CD14-positive monocyte (primary cell): ENCODE results near the gene ELMO1. TPM values are rescaled to one million over a fixed set of nuclear protein-coding genes. Genes with fewer than 3 reads are reported as not detected.

Source experiments
- DNase-seq, 3 donors: peaks; one replicate each; pipeline ENCODE4 v3.0.0-alpha.2; 2011 to 2022
- H2AFZ ChIP-seq: 2 replicates; pipeline ENCODE4 v1.6.0; 2012; ENCODE audit warnings: mild to moderate bottlenecking, low read depth, low read length, inconsistent platforms; ENCODE audit not compliant: insufficient read depth, poor library complexity, severe bottlenecking
- H3K27ac ChIP-seq, 2 donors: 1 replicate in 1 of 2; 2 replicates in 1 of 2; pipeline ENCODE4 v1.5.1; 2012 to 2013; ENCODE audit warnings: low read length in 2 of 2, control low read depth in 1 of 2, inconsistent platforms in 1 of 2, low read depth in 1 of 2, mild to moderate bottlenecking in 1 of 2
- H3K27me3 ChIP-seq, 2 donors: one replicate each; pipeline versions ENCODE4 v1.6.0 to v1.6.1; 2011 to 2013; ENCODE audit warnings: low read length in 2 of 2; ENCODE audit not compliant: control insufficient read depth in 2 of 2, insufficient read depth in 2 of 2
- H3K36me3 ChIP-seq, 2 donors: replicated peaks in 1 of 2; 1 replicate in 1 of 2; 2 replicates in 1 of 2; pipeline versions ENCODE4 v1.5.1 to v1.6.1; 2012 to 2013; ENCODE audit warnings: low read length in 2 of 2, control low read depth in 1 of 2, inconsistent platforms in 1 of 2, mild to moderate bottlenecking in 1 of 2; ENCODE audit not compliant: insufficient read depth in 2 of 2, control insufficient read depth in 1 of 2
- H3K4me1 ChIP-seq, 2 donors: 1 replicate in 1 of 2; 2 replicates in 1 of 2; pipeline versions ENCODE4 v1.5.1 to v1.6.1; 2012 to 2013; ENCODE audit warnings: low read length in 2 of 2, control low read depth in 1 of 2, inconsistent platforms in 1 of 2, mild to moderate bottlenecking in 1 of 2, moderate library complexity in 1 of 2; ENCODE audit not compliant: insufficient read depth in 2 of 2, control insufficient read depth in 1 of 2
- H3K4me2 ChIP-seq: replicated peaks from 2 replicates; pipeline ENCODE3; 2012; ENCODE audit warnings: low read length, moderate library complexity, mild to moderate bottlenecking; ENCODE audit not compliant: poor library complexity, severe bottlenecking; ENCODE audit errors: extremely low read depth
- H3K4me3 ChIP-seq, 3 experiments: fragments of 200-600 bp in 1 of 3; sonication (generic) in 1 of 3; replicated peaks in 1 of 3; 1 replicate in 2 of 3; 2 replicates in 1 of 3; pipeline ENCODE4 v1.5.1; 2011 to 2013; ENCODE audit warnings: low read length in 3 of 3, mild to moderate bottlenecking in 3 of 3, control low read depth in 2 of 3, low read depth in 2 of 3, inconsistent platforms in 1 of 3, moderate library complexity in 1 of 3
- H3K79me2 ChIP-seq: 2 replicates; pipeline ENCODE4 v1.6.0; 2012; ENCODE audit warnings: mild to moderate bottlenecking, control low read depth, inconsistent platforms, low read length, moderate library complexity; ENCODE audit not compliant: insufficient read depth
- H3K9ac ChIP-seq: 2 replicates; pipeline ENCODE4 v1.6.0; 2017; ENCODE audit warnings: low read length, mild to moderate bottlenecking; ENCODE audit not compliant: insufficient read depth, poor library complexity, severe bottlenecking
- H3K9me3 ChIP-seq, 2 donors: replicated peaks in 1 of 2; 1 replicate in 1 of 2; 2 replicates in 1 of 2; pipeline versions ENCODE4 v1.5.1 to v1.6.1; 2012 to 2013; ENCODE audit warnings: low read length in 2 of 2, control low read depth in 1 of 2; ENCODE audit not compliant: control insufficient read depth in 1 of 2, insufficient read depth in 1 of 2
- H4K20me1 ChIP-seq: 2 replicates; pipeline ENCODE4 v1.6.0; 2012; ENCODE audit warnings: mild to moderate bottlenecking, low read length, control low read depth, moderate library complexity; ENCODE audit not compliant: insufficient read depth
- H3K27ac Mint-ChIP-seq, 7 donors: one replicate each; pipeline ENCODE4 v1.8.0; 2020; ENCODE audit warnings: mild to moderate bottlenecking in 7 of 7, mixed read lengths in 7 of 7, moderate library complexity in 6 of 7, inconsistent platforms in 2 of 7
- H3K27me3 Mint-ChIP-seq, 3 donors: one replicate each; pipeline ENCODE4 v1.8.0; 2021 to 2022; ENCODE audit warnings: low read depth in 3 of 3, mild to moderate bottlenecking in 3 of 3, mixed read lengths in 3 of 3, moderate library complexity in 3 of 3, inconsistent platforms in 1 of 3
- H3K36me3 Mint-ChIP-seq, 2 donors: one replicate each; pipeline ENCODE4 v1.8.0; 2020; ENCODE audit warnings: mixed read lengths in 2 of 2, inconsistent platforms in 1 of 2, mild to moderate bottlenecking in 1 of 2
- H3K4me1 Mint-ChIP-seq: one replicate; pipeline ENCODE4 v1.8.0; 2020; ENCODE audit warnings: mild to moderate bottlenecking, mixed read lengths
- H3K4me3 Mint-ChIP-seq, 2 donors: one replicate each; pipeline ENCODE4 v1.8.0; 2020; ENCODE audit warnings: mild to moderate bottlenecking in 2 of 2, mixed read lengths in 2 of 2, moderate library complexity in 1 of 2
- H3K9me3 Mint-ChIP-seq, 7 donors: one replicate each; pipeline ENCODE4 v1.8.0; 2020 to 2022; ENCODE audit warnings: mixed read lengths in 7 of 7, mild to moderate bottlenecking in 6 of 7, moderate library complexity in 6 of 7, inconsistent platforms in 2 of 7
- WGBS: methylation state at CpG from one replicate; pipeline ENCODE4 v1.1.5; 2013; ENCODE audit warnings: missing lambda C conversion rate; ENCODE audit not compliant: insufficient coverage; 5-methylcytosine and 5-hydroxymethylcytosine counted together
- intact Hi-C, 2 donors: fragments of 100-400 bp; cut with micrococcal nuclease; formaldehyde crosslinking; loops; one replicate each; pipeline versions ENCODE4 v1.15.0 to v1.15.1; 2023
- polyA plus RNA-seq, 3 donors: library from polyadenylated mRNA; depleted of rRNA in 1 of 3; unstranded in 2 of 3; stranded (reverse) in 1 of 3; fragments of 300-500 nt in 2 of 3; fragments of >200 nt in 1 of 3; fragmentation: Illumina TruSeq in 2 of 3; gene quantifications; 1 replicate in 2 of 3; 2 replicates in 1 of 3; pipeline ENCODE4 v1.2.3, GENCODE V29; 2012 to 2021
- TF ChIP-seq, protein P1 (sequence below): fragments of 200-600 bp; IDR thresholded peaks from one replicate; pipeline ENCODE4 v1.8.0; 2022; ENCODE audit warnings: antibody characterized with exemption, mild to moderate bottlenecking

Gene ELMO1
- polyA plus RNA-seq, 3 donors = 46.6 to 50.2 (median 46.7) TPM

DNA sequence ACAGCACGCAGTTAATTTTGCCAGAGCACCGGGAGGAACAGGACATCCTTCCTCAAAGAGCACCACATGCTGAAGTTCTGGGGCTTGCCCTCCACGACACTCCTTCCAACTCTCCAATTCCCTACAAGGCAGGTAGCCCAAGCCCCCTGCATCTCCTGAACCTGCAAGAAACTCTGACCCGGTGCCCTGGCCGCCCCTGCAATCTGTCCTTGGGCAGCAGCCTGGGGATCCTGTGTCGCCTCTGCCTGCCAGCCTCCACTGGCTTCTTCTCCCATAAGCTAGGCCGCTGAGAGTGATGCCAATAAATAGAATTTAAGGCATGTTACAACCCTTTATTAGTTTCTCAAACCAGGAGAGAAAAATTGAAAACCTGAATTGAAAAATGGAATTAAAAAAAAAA, 182.8 kb downstream of the ELMO1 start:
- H3K27ac ChIP-seq = no peak overlapping the region
- peaks cover 6 to 37% of the 10 kb centered on the region in 2 donors for H3K36me3 ChIP-seq
- H3K4me1 Mint-ChIP-seq = peaks cover 19% of the 10 kb centered on the region
- DNase-seq = no peak
- H3K27me3 Mint-ChIP-seq = peaks cover 0 to under 1% (median 0%) of the 10 kb centered on the region in 3 donors
- no peaks in the 10 kb centered on the region for H3K27me3 ChIP-seq
- H3K9me3 ChIP-seq = no peaks in the 10 kb centered on the region
- peaks cover 10 to 17% of the 10 kb centered on the region in 2 donors for H3K4me1 ChIP-seq
- H3K27ac Mint-ChIP-seq = peak overlapping the region in 2 of 7 donors; percentile 31 to 41
- TF ChIP-seq, protein P1, sequence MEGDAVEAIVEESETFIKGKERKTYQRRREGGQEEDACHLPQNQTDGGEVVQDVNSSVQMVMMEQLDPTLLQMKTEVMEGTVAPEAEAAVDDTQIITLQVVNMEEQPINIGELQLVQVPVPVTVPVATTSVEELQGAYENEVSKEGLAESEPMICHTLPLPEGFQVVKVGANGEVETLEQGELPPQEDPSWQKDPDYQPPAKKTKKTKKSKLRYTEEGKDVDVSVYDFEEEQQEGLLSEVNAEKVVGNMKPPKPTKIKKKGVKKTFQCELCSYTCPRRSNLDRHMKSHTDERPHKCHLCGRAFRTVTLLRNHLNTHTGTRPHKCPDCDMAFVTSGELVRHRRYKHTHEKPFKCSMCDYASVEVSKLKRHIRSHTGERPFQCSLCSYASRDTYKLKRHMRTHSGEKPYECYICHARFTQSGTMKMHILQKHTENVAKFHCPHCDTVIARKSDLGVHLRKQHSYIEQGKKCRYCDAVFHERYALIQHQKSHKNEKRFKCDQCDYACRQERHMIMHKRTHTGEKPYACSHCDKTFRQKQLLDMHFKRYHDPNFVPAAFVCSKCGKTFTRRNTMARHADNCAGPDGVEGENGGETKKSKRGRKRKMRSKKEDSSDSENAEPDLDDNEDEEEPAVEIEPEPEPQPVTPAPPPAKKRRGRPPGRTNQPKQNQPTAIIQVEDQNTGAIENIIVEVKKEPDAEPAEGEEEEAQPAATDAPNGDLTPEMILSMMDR = no peak
- H3K4me3 ChIP-seq = no peak overlapping the region
- peaks cover 72% of the 10 kb centered on the region for H4K20me1 ChIP-seq
- H3K9ac ChIP-seq = no peak overlapping the region
- H3K4me3 Mint-ChIP-seq = no peak overlapping the region
- intact Hi-C loops = no loop called here
- H3K36me3 Mint-ChIP-seq = peaks cover 32 to 34% of the 10 kb centered on the region in 2 donors
- 41% methylated on average over 4 of the region's 7 CpGs for WGBS
- H3K79me2 ChIP-seq = peaks cover 33% of the 10 kb centered on the region
- H3K9me3 Mint-ChIP-seq = no peaks in the 10 kb centered on the region
- no peak overlapping the region for H2AFZ ChIP-seq
- no peak overlapping the region for H3K4me2 ChIP-seq

GRCh38 chr7:37265006-37265405, 183.7 kb downstream of the ELMO1 start:
- Mint-ChIP-seq H3K9me3 (no peaks in the 10 kb centered on the region), H3K4me1 (peaks cover 26% of the 10 kb centered on the region), H3K27me3 (peaks cover 0 to 2% (median 0%) of the 10 kb centered on the region in 3 donors), H3K27ac (peak overlapping the region in 6 of 7 donors; percentile 13 to 85 (median 74)), H3K36me3 (peaks cover 28 to 29% of the 10 kb centered on the region in 2 donors), H3K4me3 (peak overlapping the region; percentile 54 to 63)
- H3K27ac ChIP-seq = no peak overlapping the region
- H2AFZ ChIP-seq = no peak overlapping the region
- TF ChIP-seq, protein P1 = no peak
- H3K9me3 ChIP-seq = no peaks in the 10 kb centered on the region
- peaks cover 80% of the 10 kb centered on the region for H4K20me1 ChIP-seq
- peaks cover 6 to 28% of the 10 kb centered on the region in 2 donors for H3K36me3 ChIP-seq
- intact Hi-C loops = no loop called here
- WGBS = no CpG with 5 or more reads among the region's 1 CpG
- H3K4me2 ChIP-seq = peak overlapping the region; percentile 45
- peaks cover 17 to 26% of the 10 kb centered on the region in 2 donors for H3K4me1 ChIP-seq
- no peak overlapping the region for H3K9ac ChIP-seq
- peak overlapping the region in 2 of 3 experiments; percentile 15 to 16 for H3K4me3 ChIP-seq
- peak in 2 of 3 donors; percentile 33 to 37 for DNase-seq
- H3K79me2 ChIP-seq = peaks cover 33% of the 10 kb centered on the region
- no peaks in the 10 kb centered on the region for H3K27me3 ChIP-seq
